Neural cell (in vitro differentiated cells): ENCODE data around the gene FBLN7. TPM values are rescaled to one million over a fixed set of nuclear protein-coding genes. Genes with fewer than 3 reads are reported as not detected.
"Not testable (repeated sequence)": the region's sequence is repeated elsewhere in the genome, so short reads cannot be mapped to it uniquely, and the experiment has no call there.

Experiments used
- H2AFZ ChIP-seq: fragments of 200-600, 300-800 bp; sonication (generic), shearing (Covaris generic); 2 replicates; pipeline ENCODE4 v1.6.0; 2014; ENCODE audit warnings: low read depth, mild to moderate bottlenecking, antibody characterized with exemption, low read length, moderate library complexity
- H3F3A ChIP-seq: fragments of 200-600 bp; shearing (Covaris generic); 2 replicates; pipeline ENCODE4 v1.6.1; 2016; ENCODE audit warnings: mild to moderate bottlenecking, moderate library complexity, mixed read lengths, antibody characterized with exemption, low read length; ENCODE audit not compliant: insufficient read depth, poor library complexity, severe bottlenecking
- H3K27ac ChIP-seq: fragments of 200-600, 300-800 bp; sonication (generic), shearing (Covaris generic); 2 replicates; pipeline ENCODE4 v1.5.1; 2014; ENCODE audit warnings: mild to moderate bottlenecking, low read length, moderate library complexity
- H3K27me3 ChIP-seq: fragments of 300-800, 200-600 bp; sonication (generic), shearing (Covaris generic); 2 replicates; pipeline ENCODE4 v1.6.0; 2014; ENCODE audit warnings: mild to moderate bottlenecking, low read depth, low read length, moderate library complexity; ENCODE audit not compliant: insufficient read depth
- H3K36me3 ChIP-seq: fragments of 300-800, 200-600 bp; sonication (generic), shearing (Covaris generic); 2 replicates; pipeline ENCODE4 v1.5.1; 2014; ENCODE audit warnings: mild to moderate bottlenecking, antibody characterized with exemption, low read length, moderate library complexity; ENCODE audit not compliant: insufficient read depth
- H3K4me2 ChIP-seq: fragments of 300-800, 200-600 bp; sonication (generic), shearing (Covaris generic); 2 replicates; pipeline ENCODE4 v1.6.0; 2014; ENCODE audit warnings: mild to moderate bottlenecking, low read length
- H3K4me3 ChIP-seq: fragments of 300-800, 200-600 bp; sonication (generic), shearing (Covaris generic); 2 replicates; pipeline ENCODE4 v1.5.1; 2014; ENCODE audit warnings: mild to moderate bottlenecking, low read length, moderate library complexity
- H3K79me2 ChIP-seq: fragments of 200-600 bp; shearing (Covaris generic); replicated peaks from 2 replicates; pipeline ENCODE4 v1.6.0; 2014; ENCODE audit warnings: mild to moderate bottlenecking, low read length, moderate library complexity; ENCODE audit not compliant: insufficient read depth
- H3K9ac ChIP-seq: fragments of 300-800, 200-600 bp; sonication (generic), shearing (Covaris generic); 2 replicates; pipeline ENCODE4 v1.6.1; 2016; ENCODE audit warnings: mild to moderate bottlenecking, low read length, mixed read lengths
- H3K9me2 ChIP-seq: fragments of 200-600 bp; shearing (Covaris generic); 2 replicates; pipeline ENCODE4 v1.6.1; 2016; ENCODE audit warnings: mild to moderate bottlenecking, low read length, mixed read lengths; ENCODE audit not compliant: insufficient read depth
- H3K9me3 ChIP-seq: fragments of 200-600, 300-800 bp; sonication (generic), shearing (Covaris generic); 2 replicates; pipeline ENCODE4 v1.6.1; 2016; ENCODE audit warnings: mild to moderate bottlenecking, mixed run types, low read length, moderate library complexity, mixed read lengths
- H4K20me1 ChIP-seq: fragments of 200-600 bp; shearing (Covaris generic); 2 replicates; pipeline ENCODE4 v1.6.1; 2016; ENCODE audit warnings: mild to moderate bottlenecking, mixed run types; ENCODE audit not compliant: insufficient read depth
- EP300 ChIP-seq: fragments of 450-650 bp; conservative IDR thresholded peaks from 2 replicates; pipeline ENCODE4 v1.6.1; 2014; ENCODE audit warnings: antibody characterized with exemption, mild to moderate bottlenecking, moderate library complexity; ENCODE audit not compliant: poor library complexity, severe bottlenecking
- EZH2 ChIP-seq: fragments of 200-600, 300-800 bp; shearing (Covaris generic), sonication (generic); IDR thresholded peaks from 2 replicates; pipeline ENCODE4 v1.6.1; 2014; ENCODE audit warnings: antibody characterized with exemption, low read length, borderline replicate concordance, mild to moderate bottlenecking; ENCODE audit not compliant: insufficient read depth, poor library complexity, severe bottlenecking
- MXI1 ChIP-seq: fragments of 450-650 bp; conservative IDR thresholded peaks from 2 replicates; pipeline ENCODE4 v1.6.1; 2014; ENCODE audit warnings: antibody characterized with exemption, mild to moderate bottlenecking; ENCODE audit not compliant: poor library complexity, severe bottlenecking
- POLR2AphosphoS5 ChIP-seq: IDR thresholded peaks from 2 replicates; pipeline ENCODE4 v1.6.1; 2012
- RAD21 ChIP-seq: fragments of 450-650 bp; conservative IDR thresholded peaks from 2 replicates; pipeline ENCODE4 v1.6.1; 2014; ENCODE audit warnings: antibody characterized with exemption, mild to moderate bottlenecking, moderate library complexity
- SMC3 ChIP-seq: fragments of 450-650 bp; conservative IDR thresholded peaks from 2 replicates; pipeline ENCODE4 v1.6.1; 2014; ENCODE audit warnings: antibody characterized with exemption, mild to moderate bottlenecking, moderate library complexity; ENCODE audit not compliant: poor library complexity
- TAF1 ChIP-seq: IDR thresholded peaks from 2 replicates; pipeline ENCODE4 v1.6.1; 2012; ENCODE audit warnings: low read depth
- polyA plus RNA-seq: library from polyadenylated mRNA; depleted of rRNA; stranded (reverse); fragments of >200 nt; gene quantifications from 2 replicates; pipeline ENCODE4 v1.2.3, GENCODE V29; 2014
- TF ChIP-seq, protein P1 (sequence below): fragments of 450-650 bp; IDR thresholded peaks from 2 replicates; pipeline ENCODE4 v1.5.1; 2014; ENCODE audit warnings: antibody characterized with exemption, mild to moderate bottlenecking, moderate library complexity; ENCODE audit not compliant: poor library complexity, severe bottlenecking
- TF ChIP-seq, protein P2 (sequence below): IDR thresholded peaks from 2 replicates; pipeline ENCODE4 v1.6.1; 2012; ENCODE audit warnings: borderline replicate concordance

The FBLN7 gene
- polyA plus RNA-seq, 1 donor from 2014 or later: not detected

DNA sequence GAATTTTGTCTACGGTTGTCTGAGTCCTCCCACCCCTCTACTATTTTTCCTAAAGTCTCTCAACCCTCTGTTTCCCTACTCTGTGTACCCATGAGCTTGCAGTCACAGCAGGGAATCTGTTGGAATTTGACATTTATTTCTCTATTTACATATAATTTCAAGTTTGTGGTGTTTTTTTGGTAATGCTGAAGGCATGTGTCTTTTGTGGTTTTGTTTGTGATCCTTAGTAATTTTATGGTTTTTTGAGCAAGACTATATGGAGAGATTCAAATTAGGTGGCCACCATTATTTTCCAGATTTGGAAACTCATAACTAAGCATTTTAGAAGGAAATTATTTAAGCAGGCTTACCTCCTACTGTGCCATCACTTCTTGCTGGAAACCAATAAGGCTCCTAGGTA is 27.2 kb upstream of the FBLN7 start:
- no peak overlapping the region for H3K27ac ChIP-seq
- no peak overlapping the region for H3K4me3 ChIP-seq
- H3K27me3 ChIP-seq: no peaks in the 10 kb centered on the region
- no peak overlapping the region for H2AFZ ChIP-seq
- no peak overlapping the region for H3K9ac ChIP-seq
- no peaks in the 10 kb centered on the region for H3K79me2 ChIP-seq
- H3F3A ChIP-seq: no peaks in the 10 kb centered on the region
- H3K4me2 ChIP-seq: no peak overlapping the region
- no peaks in the 10 kb centered on the region for H3K36me3 ChIP-seq
- no peaks in the 10 kb centered on the region for H3K9me2 ChIP-seq
- H3K9me3 ChIP-seq: no peaks in the 10 kb centered on the region
- TF ChIP-seq EZH2 (no peak), RAD21 (no peak), TAF1 (no peak), SMC3 (no peak), MXI1 (no peak), POLR2AphosphoS5 (no peak), EP300 (no peak)
- TF ChIP-seq, protein P1, sequence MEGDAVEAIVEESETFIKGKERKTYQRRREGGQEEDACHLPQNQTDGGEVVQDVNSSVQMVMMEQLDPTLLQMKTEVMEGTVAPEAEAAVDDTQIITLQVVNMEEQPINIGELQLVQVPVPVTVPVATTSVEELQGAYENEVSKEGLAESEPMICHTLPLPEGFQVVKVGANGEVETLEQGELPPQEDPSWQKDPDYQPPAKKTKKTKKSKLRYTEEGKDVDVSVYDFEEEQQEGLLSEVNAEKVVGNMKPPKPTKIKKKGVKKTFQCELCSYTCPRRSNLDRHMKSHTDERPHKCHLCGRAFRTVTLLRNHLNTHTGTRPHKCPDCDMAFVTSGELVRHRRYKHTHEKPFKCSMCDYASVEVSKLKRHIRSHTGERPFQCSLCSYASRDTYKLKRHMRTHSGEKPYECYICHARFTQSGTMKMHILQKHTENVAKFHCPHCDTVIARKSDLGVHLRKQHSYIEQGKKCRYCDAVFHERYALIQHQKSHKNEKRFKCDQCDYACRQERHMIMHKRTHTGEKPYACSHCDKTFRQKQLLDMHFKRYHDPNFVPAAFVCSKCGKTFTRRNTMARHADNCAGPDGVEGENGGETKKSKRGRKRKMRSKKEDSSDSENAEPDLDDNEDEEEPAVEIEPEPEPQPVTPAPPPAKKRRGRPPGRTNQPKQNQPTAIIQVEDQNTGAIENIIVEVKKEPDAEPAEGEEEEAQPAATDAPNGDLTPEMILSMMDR: no peak
- TF ChIP-seq, protein P2, sequence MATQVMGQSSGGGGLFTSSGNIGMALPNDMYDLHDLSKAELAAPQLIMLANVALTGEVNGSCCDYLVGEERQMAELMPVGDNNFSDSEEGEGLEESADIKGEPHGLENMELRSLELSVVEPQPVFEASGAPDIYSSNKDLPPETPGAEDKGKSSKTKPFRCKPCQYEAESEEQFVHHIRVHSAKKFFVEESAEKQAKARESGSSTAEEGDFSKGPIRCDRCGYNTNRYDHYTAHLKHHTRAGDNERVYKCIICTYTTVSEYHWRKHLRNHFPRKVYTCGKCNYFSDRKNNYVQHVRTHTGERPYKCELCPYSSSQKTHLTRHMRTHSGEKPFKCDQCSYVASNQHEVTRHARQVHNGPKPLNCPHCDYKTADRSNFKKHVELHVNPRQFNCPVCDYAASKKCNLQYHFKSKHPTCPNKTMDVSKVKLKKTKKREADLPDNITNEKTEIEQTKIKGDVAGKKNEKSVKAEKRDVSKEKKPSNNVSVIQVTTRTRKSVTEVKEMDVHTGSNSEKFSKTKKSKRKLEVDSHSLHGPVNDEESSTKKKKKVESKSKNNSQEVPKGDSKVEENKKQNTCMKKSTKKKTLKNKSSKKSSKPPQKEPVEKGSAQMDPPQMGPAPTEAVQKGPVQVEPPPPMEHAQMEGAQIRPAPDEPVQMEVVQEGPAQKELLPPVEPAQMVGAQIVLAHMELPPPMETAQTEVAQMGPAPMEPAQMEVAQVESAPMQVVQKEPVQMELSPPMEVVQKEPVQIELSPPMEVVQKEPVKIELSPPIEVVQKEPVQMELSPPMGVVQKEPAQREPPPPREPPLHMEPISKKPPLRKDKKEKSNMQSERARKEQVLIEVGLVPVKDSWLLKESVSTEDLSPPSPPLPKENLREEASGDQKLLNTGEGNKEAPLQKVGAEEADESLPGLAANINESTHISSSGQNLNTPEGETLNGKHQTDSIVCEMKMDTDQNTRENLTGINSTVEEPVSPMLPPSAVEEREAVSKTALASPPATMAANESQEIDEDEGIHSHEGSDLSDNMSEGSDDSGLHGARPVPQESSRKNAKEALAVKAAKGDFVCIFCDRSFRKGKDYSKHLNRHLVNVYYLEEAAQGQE: no peak
- H4K20me1 ChIP-seq: no peaks in the 10 kb centered on the region

GRCh38 chr2:112113354-112113753 is 24.8 kb upstream of the FBLN7 start:
- H3K9me3 ChIP-seq, H3K36me3 ChIP-seq, H3K9me2 ChIP-seq, H2AFZ ChIP-seq, H3K27me3 ChIP-seq, H3K9ac ChIP-seq, H3K4me3 ChIP-seq, H4K20me1 ChIP-seq, H3K79me2 ChIP-seq, H3K4me2 ChIP-seq, H3K27ac ChIP-seq, H3F3A ChIP-seq: not testable (repeated sequence)

DNA sequence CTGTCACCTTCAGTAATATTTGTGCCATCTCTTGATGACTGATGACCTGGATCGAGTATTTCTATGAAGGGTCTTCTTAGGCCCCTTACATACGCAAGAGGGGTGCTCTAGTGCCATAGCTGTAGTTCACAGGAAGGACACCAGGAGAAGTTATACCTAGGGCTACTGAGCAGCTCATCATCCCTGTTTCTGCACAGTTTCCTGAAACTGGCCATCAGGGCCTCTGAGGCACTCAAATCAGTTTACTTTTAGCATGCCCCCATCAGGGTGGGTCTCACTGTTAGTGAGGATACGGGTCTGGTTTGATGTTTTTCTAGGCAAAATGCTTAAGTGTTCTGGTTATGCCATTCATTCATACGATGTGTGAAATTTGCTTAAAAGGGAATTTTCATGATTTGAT is 20.0 kb upstream of the FBLN7 start:
- Histone ChIP-seq H3K79me2 (no peaks in the 10 kb centered on the region), H3K9ac (no peak overlapping the region), H3K36me3 (no peaks in the 10 kb centered on the region), H4K20me1 (no peaks in the 10 kb centered on the region), H3F3A (no peaks in the 10 kb centered on the region), H3K9me3 (no peaks in the 10 kb centered on the region), H3K27ac (no peak overlapping the region), H3K27me3 (no peaks in the 10 kb centered on the region), H3K4me2 (no peak overlapping the region), H3K4me3 (no peak overlapping the region), H3K9me2 (no peaks in the 10 kb centered on the region), H2AFZ (no peak overlapping the region)
- no peak for TF ChIP-seq POLR2AphosphoS5
- TF ChIP-seq RAD21: no peak
- TF ChIP-seq EZH2: no peak
- no peak for TF ChIP-seq MXI1
- TF ChIP-seq TAF1: no peak
- TF ChIP-seq, protein P2: no peak
- TF ChIP-seq EP300: no peak
- no peak for TF ChIP-seq SMC3
- TF ChIP-seq, protein P1: no peak
